HepG2 (cell line): ENCODE measurements around the gene CSDE1. TPM values are rescaled to one million over a fixed set of nuclear protein-coding genes. Genes with fewer than 3 reads are reported as not detected.

Experiments used
- CEBPG ChIP-seq: IDR thresholded peaks from 2 replicates; pipeline ENCODE4 v1.6.1; 2016
- GLMP ChIP-seq: sonication (generic); formaldehyde crosslinking; IDR thresholded peaks from 2 replicates; pipeline ENCODE4 v1.9.0; 2021; ENCODE audit warnings: missing genetic modification reagents, mild to moderate bottlenecking, borderline replicate concordance
- HNRNPUL1 ChIP-seq: fragments of 200-400 bp; formaldehyde crosslinking; IDR thresholded peaks from 2 replicates; pipeline ENCODE4 v1.6.1; 2017; ENCODE audit warnings: low read depth, mild to moderate bottlenecking, low read length, moderate library complexity
- MNT ChIP-seq: fragments of 450-650 bp; IDR thresholded peaks from 2 replicates; pipeline ENCODE4 v1.6.1; 2016
- NR0B2 ChIP-seq: sonication (generic); formaldehyde crosslinking; IDR thresholded peaks from 2 replicates; pipeline ENCODE4 v1.4.0; 2020; ENCODE audit warnings: mild to moderate bottlenecking, missing genetic modification reagents
- PHB2 ChIP-seq: fragments of 450-650 bp; IDR thresholded peaks from 2 replicates; pipeline ENCODE4 v1.6.1; 2018; ENCODE audit not compliant: partially characterized antibody
- POLR2A ChIP-seq, 2 experiments: IDR thresholded peaks; 2 replicates each; pipeline ENCODE4 v1.6.1; 2011; ENCODE audit warnings: low read depth in 2 of 2, low read length in 2 of 2, mild to moderate bottlenecking in 1 of 2, moderate library complexity in 1 of 2; ENCODE audit not compliant: insufficient read depth in 1 of 2
- SIN3A ChIP-seq: IDR thresholded peaks from 2 replicates; pipeline ENCODE4 v1.6.1; 2011; ENCODE audit warnings: low read depth, mild to moderate bottlenecking, control low read depth, low read length, borderline replicate concordance
- ZFP36L1 ChIP-seq: sonication (generic); formaldehyde crosslinking; IDR thresholded peaks from 2 replicates; pipeline ENCODE4 v1.8.0; 2022; ENCODE audit warnings: mild to moderate bottlenecking, missing genetic modification reagents, moderate library complexity
- ZHX2 ChIP-seq, 2 experiments: sonication (generic) in 1 of 2; formaldehyde crosslinking in 1 of 2; IDR thresholded peaks; 2 replicates each; pipeline versions ENCODE4 v1.6.1 to v1.9.0; 2014 to 2022; ENCODE audit warnings: antibody characterized with exemption in 1 of 2, borderline replicate concordance in 1 of 2, inconsistent platforms in 1 of 2, low read depth in 1 of 2, missing genetic modification reagents in 1 of 2
- ZNF18 ChIP-seq: sonication (generic); formaldehyde crosslinking; IDR thresholded peaks from 2 replicates; pipeline ENCODE4 v1.8.0; 2022; ENCODE audit warnings: mild to moderate bottlenecking, missing genetic modification reagents; ENCODE audit not compliant: insufficient replicate concordance
- ZNF574 ChIP-seq: sonication (generic); formaldehyde crosslinking; IDR thresholded peaks from 2 replicates; pipeline ENCODE4 v1.4.0; 2020; ENCODE audit warnings: missing genetic modification reagents
- ZNF784 ChIP-seq: sonication (generic); formaldehyde crosslinking; IDR thresholded peaks from 2 replicates; pipeline ENCODE4 v1.5.1; 2020; ENCODE audit warnings: missing genetic modification reagents, mild to moderate bottlenecking, borderline replicate concordance
- polyA plus RNA-seq, 8 experiments: library from polyadenylated mRNA; depleted of rRNA in 3 of 8; stranded (reverse) in 7 of 8; unstranded in 1 of 8; fragments of >200 nt; fragmentation: Illumina TruSeq in 4 of 8; extraction: Trizol in 4 of 8; gene quantifications; 2 replicates each; pipeline versions ENCODE4 v1.2.1 to v1.2.3, GENCODE V29; 2011 to 2016; ENCODE audit warnings: low read depth in 4 of 8, missing spikeins in 1 of 8, mixed read lengths in 1 of 8; ENCODE audit not compliant: insufficient read depth in 1 of 8
- total RNA-seq, 5 experiments: library from RNA; depleted of rRNA; stranded (reverse); fragments of >200 nt; fragmentation: Illumina TruSeq; extraction: Trizol; gene quantifications; 2 replicates each; pipeline ENCODE4 v1.2.3, GENCODE V29; 2016; ENCODE audit warnings: low read depth in 1 of 5

The CSDE1 gene
- total and polyA plus RNA-seq, 2 of the 13 experiments (the other 11 are each of a cell fraction or from before 2014, with no cell fraction given), result 150 to 313 TPM

- no peak for TF ChIP-seq ZHX2 (IDR thresholded peaks at IDR 0.05; ENCODE audit: low read depth)
- TF ChIP-seq ZHX2 (CRISPR knock-in tag; IDR thresholded peaks at IDR 0.05; ENCODE audit: borderline replicate concordance), result no peak
- peak; percentile 77 for TF ChIP-seq CEBPG (CRISPR knock-in tag)
- no peak for TF ChIP-seq MNT
- peak; percentile 64; the same call in 1 of the 2 replicates for TF ChIP-seq SIN3A
- TF ChIP-seq NR0B2 (CRISPR knock-in tag), result 0 out of 2 replicates have a peak, but pooled peaks have one; percentile 21
- peak in 1 of 2 experiments; percentile 55; a peak in 2 of 4 replicates for TF ChIP-seq POLR2A (IDR thresholded peaks at IDR 0.05; ENCODE audit: insufficient read depth in 1 of 2, low read depth in 2 of 2, low read length in 2 of 2)
- TF ChIP-seq GLMP (CRISPR knock-in tag), result no peak
- no peak; the same call in 1 of the 2 replicates for TF ChIP-seq ZNF574 (CRISPR knock-in tag)
- no peak for TF ChIP-seq ZNF18 (CRISPR knock-in tag)
- no peak for TF ChIP-seq ZNF784 (CRISPR knock-in tag)
- TF ChIP-seq PHB2, result no peak
- no peak; the same call in 1 of the 2 replicates for TF ChIP-seq ZFP36L1 (CRISPR knock-in tag)
- no peak for TF ChIP-seq HNRNPUL1
These were observed 782 bp downstream of the CSDE1 start (continued) for GRCh38 chr1:114756949-114757454.
